ENCODE measurements around the gene FMOD.
A peak's percentile ranks its signal among the peaks of the same experiment; 100 is the strongest.
"Not testable (repeated sequence)": the region's sequence is repeated elsewhere in the genome, so short reads cannot be mapped to it uniquely, and the experiment has no call there.

FMOD gene

GRCh38 chr1:203325418-203326091, 25.4 kb downstream of the FMOD start:
- DNase-seq, result peak; percentile 90 to 94

DNA sequence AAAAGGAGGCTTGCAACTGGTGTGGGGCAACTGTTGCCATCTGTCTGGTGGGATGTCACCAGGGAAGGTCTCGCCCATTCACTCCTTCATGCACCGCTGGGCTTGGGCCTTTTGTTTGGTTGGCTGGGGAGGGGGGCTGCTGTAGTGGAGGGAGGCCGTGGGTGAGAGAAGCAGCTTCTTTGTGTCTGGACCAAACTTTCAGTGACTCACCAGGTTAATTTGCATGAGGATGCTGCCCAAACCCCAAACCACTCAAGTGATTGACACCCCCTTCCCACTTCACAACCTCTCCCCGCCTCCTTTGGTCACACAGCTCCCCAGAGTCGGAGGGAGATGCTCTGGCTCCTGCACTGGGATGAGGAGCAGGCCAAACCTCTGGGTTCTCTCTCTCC, 25.9 kb downstream of the FMOD start:
- DNase-seq, result peak; percentile 70 to 75

- DNase-seq, result no peak
These were observed 26.6 kb downstream of the FMOD start for GRCh38 chr1:203324105-203325025.

DNA sequence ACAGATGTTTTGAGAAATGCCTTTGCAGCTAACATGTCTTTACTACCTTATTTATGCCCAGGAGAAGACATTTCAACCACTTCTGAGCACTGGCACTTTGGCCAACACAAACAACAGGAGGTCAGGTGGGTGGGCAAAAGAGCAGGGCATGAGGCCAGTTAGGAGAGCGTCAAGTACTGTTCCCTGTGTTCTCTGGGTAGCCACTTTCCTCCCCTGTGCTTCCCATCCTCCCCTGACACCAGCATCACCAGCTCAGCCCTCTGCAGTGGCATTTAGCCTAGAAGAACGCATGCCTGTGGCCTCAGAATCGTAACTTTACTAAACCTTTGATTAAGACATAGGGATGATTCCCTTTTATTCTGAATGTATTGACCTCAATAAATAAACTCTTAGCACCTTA, 27.3 kb downstream of the FMOD start:
- DNase-seq, result no peak

- no peak for DNase-seq
These were observed 28.3 kb downstream of the FMOD start for GRCh38 chr1:203322500-203323179.

DNA sequence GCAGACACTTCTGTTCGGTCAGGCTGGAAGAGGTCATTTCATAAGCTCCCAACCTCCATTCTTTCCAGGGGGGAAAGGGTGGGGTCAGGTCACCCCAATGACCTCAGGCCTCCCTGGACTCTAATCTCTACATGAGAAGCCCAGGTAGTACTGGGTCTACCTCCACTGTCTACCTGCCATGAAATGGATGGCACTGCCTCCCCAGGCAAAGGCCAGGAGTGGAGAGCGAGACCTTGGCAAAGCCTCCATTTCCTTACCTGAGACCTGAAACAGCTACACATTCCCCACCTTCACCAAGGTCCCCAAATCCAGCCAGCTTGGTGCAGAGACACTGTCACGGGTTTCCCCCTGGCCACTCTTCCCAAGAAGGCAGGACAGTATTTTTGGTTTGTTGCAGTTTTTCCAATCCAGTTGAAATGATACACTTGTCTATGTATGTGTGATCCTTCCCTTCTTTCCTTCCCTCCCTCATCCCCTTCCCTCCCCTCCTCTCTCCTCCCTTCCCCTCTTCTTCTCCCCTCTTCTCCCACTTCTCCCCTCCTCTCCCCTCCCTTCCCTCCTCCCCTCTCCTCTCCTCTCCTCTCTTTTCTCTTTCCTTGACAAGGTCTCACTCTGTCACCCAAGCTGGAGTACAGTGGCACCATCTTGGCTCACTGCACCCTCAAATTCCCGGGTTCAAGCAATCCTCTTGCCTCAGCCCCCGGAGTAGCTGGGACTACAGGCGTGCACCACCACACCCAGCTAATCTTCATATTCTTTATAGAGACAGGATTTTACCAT, 29.5 kb downstream of the FMOD start:
- DNase-seq, result no peak

- peak; percentile 95 to 97 for DNase-seq
These were observed 30.2 kb downstream of the FMOD start for GRCh38 chr1:203320591-203321272.

DNA sequence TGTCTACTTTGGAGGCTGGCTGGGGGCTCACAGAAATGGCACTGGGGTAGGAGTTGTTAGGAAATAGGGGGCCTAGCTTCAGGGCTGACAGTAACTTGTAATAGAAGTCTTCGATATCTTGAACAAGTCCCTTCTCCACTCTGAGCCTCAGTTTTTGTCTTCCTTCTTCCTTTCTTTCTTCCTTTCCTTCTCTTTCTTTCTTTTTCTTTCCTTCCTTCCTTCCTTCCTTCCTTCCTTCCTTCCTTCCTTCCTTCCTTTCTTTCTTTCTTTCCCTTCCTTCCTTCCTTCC, 32.7 kb downstream of the FMOD start:
- no peak for DNase-seq

DNA sequence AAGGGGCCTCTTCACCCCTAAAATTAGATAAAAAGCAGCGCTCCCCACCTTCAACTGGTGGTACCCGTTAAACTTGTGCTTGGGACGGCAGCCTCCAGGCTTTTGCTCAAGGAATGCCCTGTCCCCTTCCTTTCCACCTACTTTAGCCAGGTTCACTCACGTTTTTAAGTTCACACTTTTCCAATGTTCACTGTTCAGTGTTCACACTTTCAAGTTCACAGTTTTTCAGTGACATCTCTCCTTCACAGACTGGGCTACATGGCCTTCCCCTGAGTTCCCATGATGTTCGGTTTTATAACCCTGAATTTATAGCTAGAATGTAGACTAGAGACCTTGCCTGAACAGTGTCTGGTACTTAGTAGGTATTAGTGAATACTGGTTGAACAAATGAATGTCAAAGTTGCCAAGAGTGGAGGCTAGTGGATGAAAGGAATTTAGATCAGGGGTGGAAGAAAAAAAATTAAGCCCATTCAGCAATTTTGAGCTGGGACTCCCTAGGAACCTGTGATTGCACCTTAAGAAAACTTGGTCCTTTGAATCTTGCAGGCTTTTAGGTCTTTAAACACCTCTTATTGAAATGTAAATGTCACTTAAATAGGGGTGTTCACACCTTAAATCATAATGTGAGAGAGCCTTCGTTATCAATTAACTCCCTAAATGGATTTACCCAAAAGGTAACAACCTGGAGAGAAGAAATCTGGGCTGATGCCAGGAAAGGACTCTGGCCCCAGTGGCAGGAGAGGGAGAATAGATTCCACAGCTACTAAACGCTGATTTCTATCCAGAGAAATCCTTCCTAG, 33.3 kb downstream of the FMOD start:
- DNase-seq, result no peak

GRCh38 chr1:203316626-203317093, 34.3 kb downstream of the FMOD start:
- no peak for DNase-seq

- DNase-seq, result not testable (repeated sequence)
These were observed 36.7 kb downstream of the FMOD start for GRCh38 chr1:203314025-203314759.

GRCh38 chr1:203311368-203312301, 39.3 kb downstream of the FMOD start:
- no peak for DNase-seq

GRCh38 chr1:203308923-203309331, 42.0 kb downstream of the FMOD start:
- no peak for DNase-seq

DNA sequence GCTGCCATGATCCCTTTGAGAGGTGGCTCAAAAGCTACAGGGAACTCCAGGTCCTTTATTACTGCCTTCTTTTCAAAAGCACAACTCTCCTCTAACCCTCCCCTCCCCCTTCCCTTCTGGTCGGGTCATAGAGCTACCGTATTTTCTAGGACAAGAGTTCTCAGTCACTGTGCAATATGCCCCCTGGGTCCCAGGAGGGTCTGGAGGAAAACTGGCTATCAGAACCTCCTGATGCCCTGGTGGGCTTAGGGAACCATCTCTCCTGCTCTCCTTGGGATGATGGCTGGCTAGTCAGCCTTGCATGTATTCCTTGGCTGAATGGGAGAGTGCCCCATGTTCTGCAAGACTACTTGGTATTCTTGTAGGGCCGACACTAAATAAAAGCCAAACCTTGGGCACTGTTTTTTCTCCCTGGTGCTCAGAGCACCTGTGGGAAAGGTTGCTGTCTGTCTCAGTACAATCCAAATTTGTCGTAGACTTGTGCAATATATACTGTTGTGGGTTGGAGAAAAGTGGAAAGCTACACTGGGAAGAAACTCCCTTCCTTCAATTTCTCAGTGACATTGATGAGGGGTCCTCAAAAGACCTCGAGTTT, 42.5 kb downstream of the FMOD start:
- DNase-seq, result no peak

DNA sequence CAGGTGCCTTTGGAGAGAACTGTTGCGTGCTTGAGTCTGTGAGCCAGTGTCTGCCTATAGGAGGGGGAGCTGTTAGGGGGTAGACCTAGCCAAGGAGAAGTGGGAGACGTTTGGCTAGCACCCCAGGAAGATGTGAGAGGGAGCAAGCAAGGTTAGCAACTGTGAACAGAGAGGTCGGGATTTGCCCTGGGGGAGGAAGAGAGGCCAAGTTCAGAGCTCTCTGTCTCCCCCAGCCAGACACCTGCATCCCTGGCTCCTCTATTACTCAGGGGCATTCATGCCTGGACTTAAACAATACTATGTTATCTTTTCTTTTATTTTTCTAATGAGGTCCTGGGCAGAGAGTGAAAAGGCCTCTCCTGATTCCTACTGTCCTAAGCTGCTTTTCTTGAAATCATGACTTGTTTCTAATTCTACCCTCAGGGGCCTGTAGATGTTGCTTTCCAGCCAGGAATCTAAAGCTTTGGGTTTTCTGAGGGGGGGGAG, 43.2 kb downstream of the FMOD start:
- DNase-seq, result no peak

DNA sequence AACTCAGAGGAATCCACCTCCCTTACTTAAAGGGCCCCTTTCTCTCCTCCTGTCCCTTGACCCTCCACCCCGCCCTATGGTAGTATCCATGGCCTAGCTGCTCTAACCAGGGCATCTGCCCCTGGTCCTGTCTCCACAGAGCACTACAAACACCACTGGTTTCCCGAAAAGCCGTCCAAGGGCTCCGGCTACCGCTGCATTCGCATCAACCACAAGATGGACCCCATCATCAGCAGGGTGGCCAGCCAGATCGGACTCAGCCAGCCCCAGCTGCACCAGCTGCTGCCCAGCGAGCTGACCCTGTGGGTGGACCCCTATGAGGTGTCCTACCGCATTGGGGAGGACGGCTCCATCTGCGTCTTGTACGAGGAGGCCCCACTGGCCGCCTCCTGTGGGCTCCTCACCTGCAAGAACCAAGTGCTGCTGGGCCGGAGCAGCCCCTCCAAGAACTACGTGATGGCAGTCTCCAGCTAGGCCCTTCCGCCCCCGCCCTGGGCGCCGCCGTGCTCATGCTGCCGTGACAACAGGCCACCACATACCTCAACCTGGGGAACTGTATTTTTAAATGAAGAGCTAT, 43.9 kb downstream of the FMOD start:
- DNase-seq, result no peak

DNA sequence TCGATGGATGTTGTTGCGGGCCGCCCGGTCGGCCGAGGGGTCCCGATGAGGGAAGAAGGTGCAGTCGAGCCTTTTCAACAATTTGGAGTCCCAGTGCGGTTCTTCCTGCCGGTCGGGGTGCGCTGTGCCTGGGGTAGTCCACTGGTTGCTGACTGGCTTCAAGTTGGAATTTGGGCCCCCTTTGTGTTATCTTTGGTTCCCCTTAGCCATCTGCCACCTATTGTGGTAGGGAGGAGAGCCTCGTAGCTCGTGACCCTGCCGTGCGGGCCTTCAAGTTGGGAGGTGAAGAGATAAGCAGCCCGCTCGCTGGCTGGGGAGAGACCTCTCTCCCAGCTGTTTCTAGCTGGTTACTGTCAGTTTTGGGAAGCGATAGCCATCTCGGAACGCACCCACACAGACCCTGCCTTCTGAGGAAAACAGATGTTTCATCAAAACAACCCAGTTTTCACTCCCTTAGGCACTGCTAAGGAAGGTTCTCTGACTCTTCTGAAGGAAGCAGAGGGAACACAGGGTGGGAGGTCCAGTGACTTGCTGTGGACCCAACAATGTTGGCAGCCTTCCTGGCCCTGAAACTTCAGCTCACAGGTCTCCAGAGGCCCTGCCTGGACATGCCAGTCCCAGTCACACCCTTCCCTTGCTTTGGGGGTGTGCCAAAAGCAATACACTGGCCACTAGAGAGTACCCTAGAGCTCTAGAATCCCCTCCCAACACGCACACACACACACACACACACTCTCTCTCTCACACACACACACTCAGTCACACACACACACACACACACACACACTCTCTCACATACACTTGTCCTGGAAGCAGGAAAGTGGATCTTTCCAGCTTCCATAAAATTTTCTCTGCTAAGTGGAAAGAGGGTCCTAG, 44.6 kb downstream of the FMOD start:
- peak; percentile 65 to 67 for DNase-seq

DNA sequence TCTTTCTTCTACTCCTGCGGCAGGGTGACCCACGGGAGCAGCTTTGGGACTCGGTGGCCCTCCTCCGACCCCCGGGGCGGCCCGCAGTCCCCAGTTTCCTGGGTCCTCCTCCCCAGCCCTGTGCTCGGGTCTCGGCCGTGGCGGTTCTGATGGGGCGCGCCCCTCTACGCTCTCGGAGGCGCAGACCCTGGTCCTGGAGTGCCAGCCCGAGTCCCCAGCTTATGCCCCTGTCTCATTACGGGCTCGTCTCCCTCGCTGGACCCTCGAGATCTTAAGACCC, 45.2 kb downstream of the FMOD start:
- DNase-seq, result no peak
